A673 (cell line): ENCODE measurements around the gene RAB11FIP3. TPM values are rescaled to one million over a fixed set of nuclear protein-coding genes. Genes with fewer than 3 reads are reported as not detected.
A peak's percentile ranks its signal among the peaks of the same experiment; 100 is the strongest.

ENCODE experiments used
- BruUV-seq: library from RNA; stranded (reverse); fragments of 400-500 nt; replicated peaks from 2 replicates; lab custom pipeline; 2021; lab: Mats Ljungman, UMichigan
- CTCF ChIA-PET: fragments of 300-600 bp; sonication (Branson Sonifier 250); formaldehyde crosslinking; loops from one replicate; lab custom pipeline; 2022; ENCODE audit warnings: antibody characterized with exemption; lab: Charles Lee
- POLR2A ChIA-PET: fragments of 300-600 bp; sonication (Branson Sonifier 250); formaldehyde crosslinking; loops from one replicate; lab custom pipeline; 2022; ENCODE audit warnings: antibody characterized with exemption; ENCODE audit not compliant: low non-redundant PET; lab: Charles Lee
- DNase-seq: peaks from one replicate; pipeline ENCODE4 v3.0.0-alpha.2; 2015; ENCODE audit warnings: low spot score
- H3K27ac ChIP-seq: fragments of 200-600 bp; sonication (generic); 2 replicates; pipeline ENCODE4 v1.5.1; 2016; ENCODE audit warnings: mixed run types, low read depth, mild to moderate bottlenecking, mixed read lengths, antibody characterized with exemption, low read length; ENCODE audit not compliant: poor library complexity, severe bottlenecking
- H3K27me3 ChIP-seq: fragments of 200-600 bp; sonication (generic); replicated peaks from 2 replicates; pipeline ENCODE4 v1.6.1; 2017; ENCODE audit warnings: mixed run types, low read depth, mild to moderate bottlenecking, mixed read lengths, antibody characterized with exemption, low read length; ENCODE audit not compliant: insufficient read depth, poor library complexity
- H3K36me3 ChIP-seq: fragments of 200-600 bp; sonication (generic); 2 replicates; pipeline ENCODE4 v1.6.1; 2016; ENCODE audit warnings: mixed run types, mild to moderate bottlenecking, mixed read lengths, antibody characterized with exemption, low read length; ENCODE audit not compliant: insufficient read depth, poor library complexity, severe bottlenecking
- H3K4me1 ChIP-seq: fragments of 200-600 bp; sonication (generic); 2 replicates; pipeline ENCODE4 v1.6.1; 2017; ENCODE audit warnings: mixed run types, mild to moderate bottlenecking, mixed read lengths, antibody characterized with exemption, low read length; ENCODE audit not compliant: insufficient read depth, poor library complexity, severe bottlenecking
- H3K4me3 ChIP-seq: fragments of 200-600 bp; sonication (generic); 2 replicates; pipeline ENCODE4 v1.5.1; 2016; ENCODE audit warnings: low read depth, mixed run types, mild to moderate bottlenecking, mixed read lengths, low read length; ENCODE audit not compliant: poor library complexity, severe bottlenecking
- H3K9me3 ChIP-seq: fragments of 200-600 bp; sonication (generic); 2 replicates; pipeline ENCODE4 v1.6.1; 2016; ENCODE audit warnings: mixed run types, low read depth, mild to moderate bottlenecking, mixed read lengths, antibody characterized with exemption, low read length; ENCODE audit not compliant: poor library complexity, severe bottlenecking
- EZH2 ChIP-seq: fragments of 200-600 bp; sonication (generic); IDR thresholded peaks from 2 replicates; pipeline ENCODE4 v1.6.1; 2017; ENCODE audit warnings: borderline replicate concordance, low read depth, mild to moderate bottlenecking, mixed read lengths, antibody characterized with exemption, low read length; ENCODE audit not compliant: poor library complexity, severe bottlenecking
- intact Hi-C: fragments of 100-400 bp; cut with micrococcal nuclease; formaldehyde crosslinking; loops from one replicate; pipeline ENCODE4 v1.10.0; 2022; ENCODE audit not compliant: unreplicated experiment
- total RNA-seq: library from RNA; stranded (reverse); gene quantifications from 2 replicates; pipeline ENCODE4 v1.2.3, GENCODE V29; 2021
- TF ChIP-seq, protein P1 (sequence below): fragments of 300-800, 200-600 bp; sonication (generic); conservative IDR thresholded peaks from 2 replicates; pipeline ENCODE4 v1.5.1; 2017; ENCODE audit warnings: low read depth, mild to moderate bottlenecking, antibody characterized with exemption, low read length, moderate library complexity, mixed read lengths

Gene RAB11FIP3
- total RNA-seq, 1 experiment from 2014 or later, result 44.8 TPM

- CTCF ChIA-PET, result no interaction called here
These were observed 44.8 kb upstream of the RAB11FIP3 start for GRCh38 chr16:380762-381011.

GRCh38 chr16:381012-381788 lies 44.2 kb upstream of the RAB11FIP3 start:
- POLR2A ChIA-PET, result no interaction called here
- Histone ChIP-seq H3K36me3 (peaks cover 5% of the 10 kb centered on the region), H3K27me3 (no peaks in the 10 kb centered on the region), H3K4me1 (no peaks in the 10 kb centered on the region), H3K27ac (peak overlapping the region; percentile 63), H3K9me3 (no peaks in the 10 kb centered on the region), H3K4me3 (peak overlapping the region; percentile 93)
- intact Hi-C loops, result no loop called here
- TF ChIP-seq EZH2, result no peak
- TF ChIP-seq, protein P1, sequence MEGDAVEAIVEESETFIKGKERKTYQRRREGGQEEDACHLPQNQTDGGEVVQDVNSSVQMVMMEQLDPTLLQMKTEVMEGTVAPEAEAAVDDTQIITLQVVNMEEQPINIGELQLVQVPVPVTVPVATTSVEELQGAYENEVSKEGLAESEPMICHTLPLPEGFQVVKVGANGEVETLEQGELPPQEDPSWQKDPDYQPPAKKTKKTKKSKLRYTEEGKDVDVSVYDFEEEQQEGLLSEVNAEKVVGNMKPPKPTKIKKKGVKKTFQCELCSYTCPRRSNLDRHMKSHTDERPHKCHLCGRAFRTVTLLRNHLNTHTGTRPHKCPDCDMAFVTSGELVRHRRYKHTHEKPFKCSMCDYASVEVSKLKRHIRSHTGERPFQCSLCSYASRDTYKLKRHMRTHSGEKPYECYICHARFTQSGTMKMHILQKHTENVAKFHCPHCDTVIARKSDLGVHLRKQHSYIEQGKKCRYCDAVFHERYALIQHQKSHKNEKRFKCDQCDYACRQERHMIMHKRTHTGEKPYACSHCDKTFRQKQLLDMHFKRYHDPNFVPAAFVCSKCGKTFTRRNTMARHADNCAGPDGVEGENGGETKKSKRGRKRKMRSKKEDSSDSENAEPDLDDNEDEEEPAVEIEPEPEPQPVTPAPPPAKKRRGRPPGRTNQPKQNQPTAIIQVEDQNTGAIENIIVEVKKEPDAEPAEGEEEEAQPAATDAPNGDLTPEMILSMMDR, result no peak
- BruUV-seq, result no TSS peak
- CTCF ChIA-PET, result no interaction called here
- no peak for DNase-seq

More at GRCh38 chr16:380762-381011, 44.8 kb upstream of the RAB11FIP3 start:
- no peaks in the 10 kb centered on the region for H3K9me3 ChIP-seq
- no TSS peak for BruUV-seq
- H3K4me1 ChIP-seq, result no peaks in the 10 kb centered on the region
- H3K36me3 ChIP-seq, result peaks cover 8% of the 10 kb centered on the region
- DNase-seq, result no peak
- no peaks in the 10 kb centered on the region for H3K27me3 ChIP-seq
- POLR2A ChIA-PET, result no interaction called here
- H3K4me3 ChIP-seq, result peak overlapping the region; percentile 93
- H3K27ac ChIP-seq, result peak overlapping the region; percentile 63
- intact Hi-C loops, result no loop called here
- TF ChIP-seq EZH2, result no peak
- TF ChIP-seq, protein P1, result no peak

DNA sequence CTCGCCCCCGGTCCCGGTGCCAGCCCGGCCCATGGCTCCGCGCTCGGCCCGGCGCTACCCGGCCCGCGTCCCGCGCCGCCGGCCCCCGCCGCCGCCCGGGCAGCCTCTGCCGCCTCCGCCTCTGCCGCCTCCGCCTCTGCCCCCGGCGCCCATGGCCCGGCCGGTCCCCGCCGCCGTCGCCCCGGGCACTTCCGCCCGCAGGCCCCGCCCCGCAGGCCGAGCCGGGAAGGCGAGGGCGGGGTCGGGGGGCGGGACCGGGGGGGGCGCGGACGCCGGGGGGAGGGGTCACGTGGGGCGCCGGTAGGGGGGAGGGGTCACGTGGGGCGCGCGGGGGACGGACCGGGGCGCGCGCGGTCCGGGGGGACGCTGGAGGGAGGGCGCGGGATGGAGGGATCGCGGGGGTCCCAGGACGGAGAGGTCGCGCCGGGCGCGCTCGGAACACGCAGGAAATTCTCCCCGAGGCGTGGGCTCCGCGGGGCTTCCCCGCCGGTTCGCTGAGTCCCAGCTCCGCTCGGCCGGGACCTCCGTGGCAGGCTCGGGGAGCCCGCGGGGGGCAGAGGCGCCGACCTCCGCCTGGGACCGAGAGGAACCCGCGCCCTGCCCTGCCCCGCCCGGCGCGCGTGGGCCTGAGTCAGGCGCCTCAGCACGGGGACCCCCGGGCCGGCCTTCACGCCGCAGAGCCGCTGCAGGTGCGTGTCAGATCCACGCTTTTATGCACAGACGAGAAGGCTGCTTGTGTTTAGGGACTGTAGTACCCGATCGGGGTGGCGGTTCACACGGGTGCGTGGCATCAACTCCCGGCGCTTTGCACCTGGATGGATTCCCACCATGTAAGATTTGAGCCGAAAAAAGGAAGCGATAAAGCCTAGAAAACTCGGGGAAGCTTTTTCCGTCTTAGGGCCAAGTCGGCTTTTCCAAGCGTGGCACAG lies 43.4 kb upstream of the RAB11FIP3 start, which contains the start of gene PGAP6:
TSS of gene PGAP6 (minus strand) at position 190 of the 929 bp plus-strand sequence. CDS start at position 33, 157 bp downstream.
- no TSS peak for BruUV-seq
- intact Hi-C loops, result no loop called here
- peak within 1 kb of the TSS; percentile 63 for H3K27ac ChIP-seq

More for the DNA sequence above, 43.4 kb upstream of the RAB11FIP3 start, which contains the start of gene PGAP6:
- peak within 1 kb of the TSS; percentile 93 for H3K4me3 ChIP-seq
- POLR2A ChIA-PET, result interaction anchor here (0.5 to 0.7 kb wide), 2 partner anchors 31 to 109 kb away, joined by 5 to 6 read pairs; no protein-coding TSS in a partner anchor
- no peaks in the 10 kb centered on the region for H3K9me3 ChIP-seq
- H3K36me3 ChIP-seq, result no peaks in the 10 kb centered on the region
- peak; percentile 72 for DNase-seq
- CTCF ChIA-PET, result interaction anchor here (0.5 to 1.0 kb wide), 5 partner anchors 9 to 285 kb away, joined by 3 to 5 read pairs (median 5); partner anchors contain the start of gene DECR2
- no peaks in the 10 kb centered on the region for H3K27me3 ChIP-seq
- no peaks in the 10 kb centered on the region for H3K4me1 ChIP-seq
- TF ChIP-seq, protein P1, result no peak
- TF ChIP-seq EZH2, result no peak
